DND-41 (cell line): ENCODE results near the gene IRF1.

Experiments
- CTCF ChIP-seq: IDR thresholded peaks from 2 replicates; pipeline ENCODE4 v1.5.1; 2012; ENCODE audit warnings: borderline replicate concordance, low read length, moderate library complexity, mild to moderate bottlenecking; ENCODE audit not compliant: poor library complexity, severe bottlenecking; ENCODE audit errors: extremely low read depth
- EZH2 ChIP-seq: IDR thresholded peaks from 3 replicates; pipeline ENCODE4 v1.6.1; 2012; ENCODE audit warnings: borderline replicate concordance, low read depth, mild to moderate bottlenecking, moderate library complexity, low read length, inconsistent platforms; ENCODE audit not compliant: severe bottlenecking

- TF ChIP-seq CTCF (no peak), EZH2 (no peak)
These were observed 21.8 kb downstream of the IRF1 start for GRCh38 chr5:132468656-132469379.
